ENCODE data around the gene DALRD3. TPM values are rescaled to one million over a fixed set of nuclear protein-coding genes. Genes with fewer than 3 reads are reported as not detected.

The DALRD3 gene
- total RNA-seq, 1 donor from 2014 or later = 37.0 TPM

- DNase-seq (ENCODE audit: low spot score) = no peak
Observed at GRCh38 chr3:48980295-48980694, 38.1 kb downstream of the DALRD3 start.

DNA sequence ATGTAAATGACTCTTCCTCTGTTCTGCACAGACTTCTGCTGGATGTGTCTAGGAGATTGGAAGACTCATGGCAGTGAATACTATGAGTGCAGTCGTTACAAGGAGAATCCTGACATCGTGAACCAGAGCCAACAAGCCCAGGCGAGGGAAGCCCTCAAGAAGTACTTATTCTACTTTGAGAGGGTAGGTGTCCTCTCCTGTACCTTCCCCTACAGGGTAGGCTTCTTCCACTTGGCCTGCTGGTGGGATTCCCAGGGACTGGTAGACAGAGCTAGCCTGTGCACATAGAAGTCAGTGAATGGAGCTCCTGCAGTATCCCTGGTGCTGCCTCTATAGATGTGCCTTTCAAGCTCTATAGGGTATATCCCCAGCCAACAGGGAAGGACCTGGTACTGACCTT, 38.9 kb downstream of the DALRD3 start:
- DNase-seq (ENCODE audit: low spot score) = no peak

DNA sequence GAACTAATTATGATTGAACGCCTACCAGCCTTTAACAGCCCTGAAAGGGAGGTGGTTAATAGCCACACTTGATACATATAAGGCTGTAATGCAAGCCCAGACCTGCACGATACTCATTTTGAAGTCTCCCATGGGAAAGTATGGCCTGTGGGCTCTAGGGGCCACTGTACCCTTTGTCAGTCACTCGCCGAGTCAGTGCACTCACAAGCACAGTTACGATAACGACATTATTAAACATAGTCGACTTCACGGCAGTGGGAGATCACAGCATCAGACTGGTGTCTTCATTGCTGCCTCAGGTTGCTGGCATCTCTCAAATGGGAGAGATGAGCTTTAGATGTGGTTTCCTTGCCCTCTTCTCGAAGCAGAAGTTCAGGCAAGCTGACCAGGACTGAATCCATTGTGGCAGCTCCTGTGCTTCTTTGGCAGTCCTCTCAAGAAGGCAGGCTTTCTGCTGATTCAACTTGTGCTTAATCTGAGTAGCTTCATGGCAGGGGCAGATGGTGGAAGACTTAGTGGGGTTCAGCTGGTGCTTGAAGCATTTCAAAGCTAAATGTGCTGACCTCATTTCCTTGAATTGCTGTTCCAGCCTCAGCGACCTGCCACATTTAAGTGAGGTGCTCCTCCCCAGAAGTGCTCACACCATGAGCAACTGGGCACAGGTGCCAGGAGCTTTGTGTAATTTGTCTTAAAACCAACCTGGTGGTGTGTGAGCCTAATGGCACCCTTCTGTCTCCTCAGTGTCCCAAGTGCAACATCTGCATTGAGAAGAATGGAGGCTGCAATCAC, 44.1 kb downstream of the DALRD3 start:
- no peak for DNase-seq (ENCODE audit: low spot score)

GRCh38 chr3:48970586-48970985, 47.8 kb downstream of the DALRD3 start:
- DNase-seq (ENCODE audit: low spot score) = no peak

DNA sequence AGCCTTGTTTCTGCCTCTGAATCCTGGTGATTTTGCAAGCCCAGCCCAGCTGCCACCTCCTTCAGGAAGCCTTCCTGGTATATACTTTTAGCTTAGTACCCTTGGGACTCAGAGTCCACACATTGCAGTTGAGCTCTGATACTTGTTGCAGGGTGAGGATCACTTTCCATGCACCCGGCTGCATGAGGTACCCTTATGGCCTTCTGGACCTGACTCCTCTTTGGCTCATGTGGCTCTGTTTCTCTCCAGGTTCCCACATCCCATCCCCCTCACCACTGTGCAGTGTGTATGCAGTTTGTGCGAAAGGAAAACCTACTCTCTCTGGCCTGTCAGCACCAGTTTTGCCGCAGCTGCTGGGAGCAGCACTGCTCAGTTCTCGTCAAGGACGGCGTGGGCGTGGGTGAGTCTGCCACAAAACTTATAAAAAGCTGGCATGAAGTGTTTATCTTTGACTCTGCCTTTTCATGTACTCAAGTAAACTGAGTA, 51.5 kb downstream of the DALRD3 start:
- DNase-seq (ENCODE audit: low spot score) = no peak

- DNase-seq (ENCODE audit: low spot score) = no peak
Observed at GRCh38 chr3:48966367-48966766, 52.0 kb downstream of the DALRD3 start.

Other genes with a start within 250 kb of the DALRD3 start
- gene PRKAR2A, start 170.7 kb downstream of the DALRD3 start, total RNA-seq = 43.6 TPM
- gene SLC25A20, start 119.7 kb downstream of the DALRD3 start, total RNA-seq = 10.9 TPM
- 123 TPM for gene ARIH2, start 99.7 kb downstream of the DALRD3 start, total RNA-seq
- gene P4HTM, start 28.3 kb downstream of the DALRD3 start, total RNA-seq = 47.2 TPM
- 210 TPM for gene WDR6, start 11.2 kb downstream of the DALRD3 start, total RNA-seq
- gene NDUFAF3, start 3.5 kb upstream of the DALRD3 start, total RNA-seq = 122 TPM
- 268 TPM for gene IMPDH2, start 10.8 kb upstream of the DALRD3 start, total RNA-seq
- gene QRICH1, start 75.5 kb upstream of the DALRD3 start, total RNA-seq = 131 TPM
- 355 TPM for gene QARS1, start 86.2 kb upstream of the DALRD3 start, total RNA-seq
- 69.3 TPM for gene USP19, start 102.2 kb upstream of the DALRD3 start, total RNA-seq
- gene LAMB2, start 114.5 kb upstream of the DALRD3 start, total RNA-seq = 311 TPM
- 32.1 TPM for gene CCDC71, start 147.8 kb upstream of the DALRD3 start, total RNA-seq
- 36.5 TPM for gene KLHDC8B, start 153.0 kb upstream of the DALRD3 start, total RNA-seq

Measured in ureter (tissue), 1 donor.